HG02610 (cell line): ENCODE measurements around the gene MAP3K13.
"Not testable (repeated sequence)": the region's sequence is repeated elsewhere in the genome, so short reads cannot be mapped to it uniquely, and the experiment has no call there.

Source experiments
- ATAC-seq: cut with Tn5 transposase; IDR thresholded peaks from one replicate; pipeline ENCODE4 v1.9.1; 2021; ENCODE audit warnings: mild to moderate bottlenecking, moderate library complexity; ENCODE audit not compliant: unreplicated experiment

MAP3K13 gene

DNA sequence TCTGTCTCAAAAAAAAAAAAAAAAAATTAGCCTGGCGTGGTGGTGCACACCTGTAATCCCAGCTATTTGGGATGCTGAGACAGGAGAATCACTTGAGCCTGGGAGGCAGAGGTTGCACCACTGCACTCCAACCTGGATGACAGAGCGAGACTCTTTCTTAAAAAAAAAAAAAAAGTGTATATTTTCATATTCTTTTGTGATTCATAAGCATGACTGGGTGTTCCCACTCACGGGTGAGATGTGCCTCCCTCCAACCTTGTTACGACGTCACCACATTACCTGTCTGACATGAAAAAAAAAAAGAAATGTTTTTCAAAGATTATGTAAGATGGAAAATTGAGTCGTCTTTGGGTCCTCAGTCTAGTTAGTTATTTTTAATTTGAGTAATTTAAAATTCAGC, 79.1 kb downstream of the MAP3K13 start:
- no peak for ATAC-seq

DNA sequence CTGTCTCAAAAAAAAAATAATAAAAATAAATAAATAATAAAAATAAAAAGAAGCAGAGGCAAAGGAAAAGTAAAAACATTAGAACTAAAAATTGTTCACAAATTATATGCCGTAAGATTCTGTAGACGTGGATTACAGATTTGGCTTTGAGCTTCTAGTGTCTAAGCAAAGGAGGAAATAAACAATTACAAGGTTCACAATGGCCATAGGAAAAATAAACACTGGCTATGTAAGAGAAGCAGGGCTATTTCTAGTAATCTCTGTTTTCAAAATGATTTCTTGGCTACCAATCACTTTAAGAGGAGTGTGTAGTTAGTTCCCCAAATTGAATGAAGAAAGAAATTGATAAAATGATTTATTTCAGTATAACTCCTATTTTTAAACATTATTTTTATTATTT, 81.4 kb downstream of the MAP3K13 start:
- no peak for ATAC-seq

DNA sequence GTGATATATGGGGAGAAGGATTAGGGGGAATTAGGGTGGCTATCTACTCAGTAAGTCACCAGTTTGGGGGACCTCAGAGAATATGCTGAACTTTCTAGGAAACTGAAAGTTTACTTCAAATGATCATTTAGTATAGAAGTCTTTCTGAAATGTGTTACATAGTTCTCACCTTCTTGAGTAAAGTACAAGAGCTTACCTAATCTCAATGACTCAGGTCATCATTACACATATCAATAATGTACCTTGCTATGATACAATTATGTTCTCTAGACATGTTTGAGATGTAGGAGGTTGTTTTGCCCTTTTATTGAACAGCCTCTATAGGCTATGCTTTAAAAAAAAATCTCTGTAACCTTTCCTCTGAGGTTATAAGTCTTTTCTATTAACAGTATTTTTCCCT, 85.2 kb downstream of the MAP3K13 start:
- ATAC-seq: no peak

DNA sequence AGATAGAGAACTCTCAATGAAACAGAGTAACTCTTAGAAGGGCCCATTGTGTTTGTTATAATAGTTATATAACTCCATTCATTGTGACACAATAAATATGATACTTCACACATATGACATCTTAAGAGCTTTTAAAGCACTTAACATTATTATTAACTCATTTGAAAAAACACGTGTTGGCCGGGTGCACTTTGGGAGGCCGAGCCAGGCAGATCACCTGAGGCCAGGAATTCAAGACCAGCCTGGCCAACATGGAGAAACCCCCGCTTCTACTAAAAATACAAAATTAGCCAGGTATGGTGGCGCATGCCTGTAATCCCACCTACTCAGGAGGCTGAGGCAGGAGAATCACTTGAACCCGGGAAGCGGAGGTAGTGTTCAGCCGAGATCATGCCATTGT, 88.5 kb downstream of the MAP3K13 start:
- not testable (repeated sequence) for ATAC-seq

DNA sequence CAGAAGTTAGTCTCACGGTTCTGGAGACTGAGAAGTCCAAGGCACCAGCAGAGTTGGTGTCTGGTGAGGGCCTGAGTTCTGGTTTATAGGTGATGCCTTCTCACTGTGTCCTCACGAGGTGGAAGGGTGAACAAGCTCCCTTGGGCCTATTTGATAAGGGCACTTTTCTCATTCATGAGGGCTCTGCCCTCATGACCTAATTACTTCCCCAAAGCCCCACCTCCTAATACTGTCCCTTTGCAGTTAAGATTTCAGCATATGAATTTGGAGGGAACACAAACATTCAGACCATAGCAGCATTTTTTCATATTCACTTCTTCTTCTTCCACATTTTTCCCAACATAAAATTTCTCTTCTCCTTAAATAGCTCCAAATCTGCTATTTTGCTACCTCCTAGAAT, 94.4 kb downstream of the MAP3K13 start:
- no peak for ATAC-seq

DNA sequence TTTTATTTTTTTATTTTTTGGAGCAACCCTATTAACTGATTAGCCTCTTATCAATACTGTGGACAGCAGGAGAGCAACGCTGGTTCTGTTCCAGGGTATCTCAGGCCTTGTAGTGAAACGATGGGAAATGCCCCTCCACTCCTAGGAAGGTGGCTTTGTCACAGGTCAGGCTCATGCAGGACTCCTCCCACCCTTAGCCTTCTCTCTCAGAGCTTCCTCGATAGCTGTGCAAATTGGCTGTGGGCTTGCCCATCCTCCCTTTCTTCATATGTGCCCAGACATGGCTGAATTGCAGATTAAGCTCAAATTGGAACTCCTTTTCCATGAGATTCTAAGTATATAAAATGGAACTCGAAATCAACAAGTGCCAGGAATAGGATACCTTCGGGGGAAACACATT, 97.4 kb downstream of the MAP3K13 start:
- no peak for ATAC-seq

DNA sequence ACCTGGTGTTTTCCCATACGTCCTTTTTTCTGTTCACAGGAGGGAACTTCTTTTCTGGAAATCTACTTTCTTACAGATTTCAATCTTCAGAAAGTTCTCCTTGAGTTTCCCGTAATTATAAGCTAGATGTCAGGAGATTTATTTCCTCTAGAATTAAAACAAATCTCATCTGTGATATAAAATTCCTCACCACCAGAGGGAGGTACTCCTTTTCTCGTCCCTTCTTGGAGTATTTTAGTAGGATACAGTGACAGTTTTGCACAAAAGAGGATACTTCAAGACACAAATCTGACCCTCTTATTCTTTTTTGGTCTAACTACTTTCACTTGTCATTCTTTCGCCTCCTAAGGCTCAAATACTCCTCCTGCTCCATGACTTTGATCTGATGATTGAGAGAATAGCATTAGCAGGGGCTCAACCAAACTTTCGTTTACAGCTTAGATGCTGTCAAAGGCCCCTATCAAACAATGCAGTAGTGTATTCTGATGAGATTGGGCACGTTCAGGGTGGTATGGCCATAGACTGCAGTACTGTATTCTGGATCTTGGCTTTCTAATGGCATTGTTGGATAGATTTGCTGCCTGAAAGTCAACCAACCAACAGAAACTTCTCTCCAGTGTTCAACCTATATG, 97.9 kb downstream of the MAP3K13 start:
- ATAC-seq: no peak

DNA sequence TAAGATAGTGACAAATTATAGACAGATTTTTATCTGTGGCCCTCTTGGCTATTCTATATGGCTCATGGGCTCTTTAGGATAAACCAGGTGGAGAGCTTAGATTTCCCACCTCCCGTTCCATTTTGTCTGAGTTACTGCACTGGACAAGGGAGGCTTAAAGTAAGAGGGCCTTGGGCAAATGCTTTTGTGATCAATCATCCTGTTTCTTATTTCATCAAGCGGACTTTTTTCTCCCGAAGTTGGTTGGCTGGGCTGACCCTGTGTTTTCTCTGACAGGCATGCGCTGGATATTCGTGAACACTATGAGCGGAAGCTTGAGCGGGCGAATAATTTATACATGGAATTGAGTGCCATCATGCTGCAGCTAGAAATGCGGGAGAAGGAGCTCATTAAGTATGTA, 102.5 kb downstream of the MAP3K13 start:
- no peak for ATAC-seq

DNA sequence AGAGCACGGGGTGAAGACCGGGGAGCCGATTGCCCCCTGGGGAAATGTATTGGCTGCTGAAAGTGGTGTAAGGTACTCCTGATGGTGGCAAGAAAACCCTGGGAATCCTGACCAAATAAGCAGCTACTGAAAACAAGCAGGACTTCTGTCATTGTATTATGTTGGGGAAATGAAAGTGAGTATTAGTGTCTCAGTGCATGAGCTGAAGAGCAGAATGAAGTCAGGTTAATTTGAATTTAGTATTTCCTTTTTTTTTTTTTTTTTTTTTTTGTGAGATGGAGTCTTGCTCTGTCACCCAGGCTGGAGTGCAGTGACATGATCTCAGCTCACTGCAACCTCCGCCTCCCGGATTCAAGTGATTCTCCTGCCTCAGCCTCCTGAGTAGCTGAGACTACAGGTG, 103.2 kb downstream of the MAP3K13 start:
- ATAC-seq: not testable (repeated sequence)

DNA sequence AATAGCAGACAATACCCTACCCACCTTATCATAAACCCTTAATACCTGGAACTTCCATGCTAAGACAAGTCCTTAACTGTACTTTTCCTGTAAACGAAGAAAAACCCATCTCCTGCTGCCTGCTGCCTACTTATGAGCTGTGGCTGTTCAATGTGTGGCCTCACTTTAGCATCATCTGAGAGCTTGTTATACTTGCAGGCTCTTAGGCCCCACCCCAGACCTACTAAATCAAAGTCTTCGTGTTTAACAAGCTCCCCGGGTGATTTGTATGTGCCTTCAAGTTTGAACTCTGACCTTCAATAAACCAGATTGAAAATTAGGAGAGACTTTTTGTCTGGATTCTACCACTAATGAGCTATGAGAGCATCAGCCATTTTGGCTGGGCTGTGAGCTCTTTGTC, 106.6 kb downstream of the MAP3K13 start:
- no peak for ATAC-seq

DNA sequence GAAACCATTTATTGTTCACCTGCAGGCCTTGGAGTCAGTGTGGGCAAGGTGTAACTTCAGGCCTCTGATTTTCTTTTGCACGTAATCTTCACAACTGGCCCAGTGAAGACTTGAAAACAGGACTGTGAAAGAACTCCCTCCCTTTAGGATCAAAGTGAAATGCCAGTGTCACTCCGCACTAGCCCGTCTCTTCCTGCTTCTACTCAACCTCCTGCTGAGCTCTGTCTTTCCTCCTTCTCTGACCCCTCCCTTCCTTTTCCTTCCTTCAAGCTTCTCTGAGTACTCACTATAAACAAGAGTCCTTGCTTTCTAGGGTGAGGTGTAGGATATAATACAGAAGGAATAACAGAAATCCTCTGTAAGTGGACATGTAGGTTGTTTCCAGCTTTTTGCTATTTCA, 107.4 kb downstream of the MAP3K13 start:
- ATAC-seq: no peak

DNA sequence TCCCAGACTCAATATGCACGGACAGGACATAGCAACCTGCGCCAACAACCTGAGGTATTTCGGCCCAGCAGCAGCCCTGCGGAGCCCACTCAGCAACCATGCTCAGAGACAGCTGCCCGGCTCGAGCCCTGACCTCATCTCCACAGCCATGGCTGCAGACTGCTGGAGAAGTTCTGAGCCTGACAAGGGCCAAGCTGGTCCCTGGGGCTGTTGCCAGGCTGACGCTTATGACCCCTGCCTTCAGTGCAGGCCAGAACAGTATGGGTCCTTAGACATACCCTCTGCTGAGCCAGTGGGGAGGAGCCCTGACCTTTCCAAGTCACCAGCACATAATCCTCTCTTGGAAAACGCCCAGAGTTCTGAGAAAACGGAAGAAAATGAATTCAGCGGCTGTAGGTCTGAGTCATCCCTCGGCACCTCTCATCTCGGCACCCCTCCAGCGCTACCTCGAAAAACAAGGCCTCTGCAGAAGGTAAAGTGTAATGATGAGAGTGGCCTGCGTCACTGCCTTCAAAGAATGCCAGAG, 110.4 kb downstream of the MAP3K13 start:
- no peak for ATAC-seq

DNA sequence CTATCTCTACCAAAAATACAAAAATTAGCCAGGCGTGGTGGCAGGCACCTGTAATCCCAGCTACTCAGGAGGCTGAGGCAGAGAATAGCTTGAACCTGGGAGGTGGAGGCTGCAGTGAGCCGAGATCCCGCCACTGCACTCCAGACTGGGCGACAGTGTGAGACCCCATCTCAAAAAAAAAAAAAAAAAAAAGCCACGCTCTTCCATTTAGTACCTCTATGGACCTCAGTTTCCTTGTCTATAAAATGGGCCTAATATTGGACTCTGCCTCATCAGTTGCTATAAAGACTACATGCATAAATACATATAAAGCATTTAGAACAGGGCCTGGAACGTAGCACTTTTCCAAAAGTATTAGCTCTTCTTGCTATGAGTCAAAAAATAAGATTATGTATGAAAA, 112.0 kb downstream of the MAP3K13 start:
- ATAC-seq: not testable (repeated sequence)

DNA sequence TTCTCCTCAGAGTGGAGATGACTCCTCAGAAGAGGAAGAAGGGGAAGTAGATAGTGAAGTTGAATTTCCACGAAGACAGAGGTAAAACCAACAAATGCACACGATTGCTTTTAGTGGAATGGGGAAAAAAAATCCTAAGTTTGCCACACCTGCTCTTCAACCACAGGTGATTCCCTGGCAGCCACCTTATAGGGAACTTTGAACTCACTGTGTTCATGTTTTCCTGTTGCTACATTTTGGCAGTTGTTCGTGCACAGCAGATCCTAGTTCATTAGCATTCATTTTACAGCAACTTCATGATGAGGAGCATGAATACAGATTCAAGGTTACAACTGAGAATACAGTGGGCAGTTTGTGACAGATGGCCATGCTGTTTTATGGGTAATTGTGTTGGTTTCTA, 114.4 kb downstream of the MAP3K13 start:
- no peak for ATAC-seq

DNA sequence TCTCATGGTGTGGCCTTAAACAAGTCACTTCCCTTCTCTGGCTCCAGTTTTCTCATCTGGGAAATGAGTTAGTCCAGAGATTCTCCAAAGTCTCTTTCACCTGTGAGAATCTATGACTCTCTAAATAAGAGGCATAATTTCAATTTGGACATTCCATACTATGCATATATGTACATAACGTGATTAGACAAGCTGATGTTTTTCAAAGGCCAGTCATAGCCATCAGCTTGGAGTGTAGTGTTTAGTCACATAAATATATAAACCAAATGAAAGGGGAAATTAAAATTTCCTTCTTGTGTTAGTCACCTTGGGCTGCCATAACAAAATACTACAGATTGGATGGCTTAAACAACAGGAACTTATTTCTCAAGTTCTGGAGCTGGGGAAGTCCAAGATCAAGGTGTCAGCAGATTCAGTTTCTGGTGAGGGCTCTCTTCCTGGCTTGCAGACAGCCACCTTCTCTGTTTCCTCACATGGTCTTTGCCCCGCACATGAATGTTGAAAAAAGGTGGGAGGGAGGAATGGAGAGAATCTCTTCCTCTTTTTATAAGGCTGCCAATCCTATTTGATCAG, 116.5 kb downstream of the MAP3K13 start:
- no peak for ATAC-seq

DNA sequence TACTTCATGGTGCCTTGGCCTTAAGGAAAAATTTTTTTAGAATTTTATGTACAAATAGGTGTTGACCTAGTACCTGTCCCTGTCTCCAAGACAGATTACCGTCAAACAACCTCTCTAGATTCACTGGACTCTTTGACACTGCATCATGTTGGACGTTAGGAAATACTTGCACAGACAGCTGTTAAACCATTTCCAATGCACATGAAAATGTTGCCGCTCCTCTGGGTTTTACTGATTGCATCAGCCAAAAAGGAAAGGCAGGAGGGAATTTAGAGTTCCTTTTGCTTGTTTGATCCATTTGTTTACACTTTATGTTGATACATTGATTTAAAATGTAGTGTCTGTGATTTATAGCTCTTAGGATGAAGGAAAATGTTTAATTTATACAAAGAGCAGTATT, 121.4 kb downstream of the MAP3K13 start:
- ATAC-seq: no peak

DNA sequence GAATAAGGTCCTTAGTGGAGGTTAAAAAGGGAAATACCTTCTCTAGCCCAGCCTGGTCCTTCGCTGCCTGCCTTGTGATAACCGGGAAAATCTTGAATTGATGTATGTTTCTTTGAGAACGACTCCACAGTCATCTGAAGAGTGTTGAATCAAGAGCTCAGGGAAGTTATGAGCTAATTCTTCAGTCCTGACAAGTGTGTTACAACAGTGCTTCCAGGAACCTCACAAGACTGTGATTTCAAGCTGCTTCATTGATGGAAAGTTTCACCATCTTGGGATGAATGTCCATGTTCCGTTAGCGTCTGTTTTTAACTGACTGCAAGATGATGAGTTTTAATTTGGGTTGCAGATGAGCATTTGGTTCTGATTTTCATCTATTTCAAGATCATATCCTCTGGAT, 123.5 kb downstream of the MAP3K13 start:
- no peak for ATAC-seq

DNA sequence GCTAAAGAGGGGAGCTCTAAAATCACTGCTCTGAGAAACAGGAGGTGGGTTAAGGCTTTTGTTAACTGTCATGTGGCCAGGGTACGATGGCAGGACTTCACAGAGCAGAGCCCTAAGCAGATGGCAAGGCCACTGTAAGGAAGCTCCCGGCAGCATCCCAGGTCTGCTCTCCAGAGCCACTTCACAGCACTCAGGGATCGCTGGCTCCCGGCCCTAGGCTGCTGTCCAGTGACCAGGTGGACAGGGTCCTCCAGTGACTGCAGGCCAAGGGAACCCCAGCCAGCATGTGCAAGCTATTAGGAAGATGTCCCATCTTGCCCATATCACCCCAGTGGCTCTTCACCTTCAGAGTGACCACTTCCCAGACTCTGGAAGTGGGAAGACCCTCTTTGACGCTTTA, 125.5 kb downstream of the MAP3K13 start:
- ATAC-seq: no peak

DNA sequence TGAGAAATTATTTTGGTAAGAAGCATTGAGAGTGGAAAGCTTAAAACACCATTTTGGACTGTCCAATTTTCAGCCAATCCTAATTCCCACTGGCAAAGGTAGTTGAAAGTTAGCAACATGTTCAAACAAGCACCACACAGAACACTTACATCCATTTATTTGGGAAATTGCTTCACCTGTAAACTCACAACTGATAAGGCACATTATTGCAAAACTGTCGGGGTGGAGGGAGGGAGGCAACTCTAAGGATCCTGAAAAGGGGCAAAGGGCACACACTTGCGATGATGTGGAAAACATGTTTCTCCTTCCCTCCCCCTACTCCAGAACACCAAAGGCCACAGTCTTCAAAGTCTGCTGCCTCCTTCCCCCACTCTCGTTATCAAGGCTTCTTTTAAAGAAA, 126.5 kb downstream of the MAP3K13 start:
- no peak for ATAC-seq

DNA sequence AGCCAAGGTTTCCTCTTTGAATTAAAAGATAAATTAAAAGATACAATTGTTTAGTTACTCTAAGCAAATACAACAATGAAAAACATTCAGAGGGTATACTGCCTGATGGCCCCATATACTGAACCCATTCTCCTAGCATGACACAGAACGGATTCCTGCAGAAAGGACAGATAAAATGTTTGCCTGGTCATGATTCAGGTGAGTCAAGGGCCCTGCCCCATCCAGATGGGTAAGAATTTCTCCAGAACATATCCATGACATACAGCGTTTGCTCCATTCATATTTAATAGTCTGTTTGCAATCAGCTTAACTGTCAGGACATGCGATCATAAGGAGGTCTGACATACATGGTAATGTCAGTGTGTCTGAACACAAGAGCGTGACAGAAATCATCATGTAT, 127.3 kb downstream of the MAP3K13 start:
- ATAC-seq: no peak

DNA sequence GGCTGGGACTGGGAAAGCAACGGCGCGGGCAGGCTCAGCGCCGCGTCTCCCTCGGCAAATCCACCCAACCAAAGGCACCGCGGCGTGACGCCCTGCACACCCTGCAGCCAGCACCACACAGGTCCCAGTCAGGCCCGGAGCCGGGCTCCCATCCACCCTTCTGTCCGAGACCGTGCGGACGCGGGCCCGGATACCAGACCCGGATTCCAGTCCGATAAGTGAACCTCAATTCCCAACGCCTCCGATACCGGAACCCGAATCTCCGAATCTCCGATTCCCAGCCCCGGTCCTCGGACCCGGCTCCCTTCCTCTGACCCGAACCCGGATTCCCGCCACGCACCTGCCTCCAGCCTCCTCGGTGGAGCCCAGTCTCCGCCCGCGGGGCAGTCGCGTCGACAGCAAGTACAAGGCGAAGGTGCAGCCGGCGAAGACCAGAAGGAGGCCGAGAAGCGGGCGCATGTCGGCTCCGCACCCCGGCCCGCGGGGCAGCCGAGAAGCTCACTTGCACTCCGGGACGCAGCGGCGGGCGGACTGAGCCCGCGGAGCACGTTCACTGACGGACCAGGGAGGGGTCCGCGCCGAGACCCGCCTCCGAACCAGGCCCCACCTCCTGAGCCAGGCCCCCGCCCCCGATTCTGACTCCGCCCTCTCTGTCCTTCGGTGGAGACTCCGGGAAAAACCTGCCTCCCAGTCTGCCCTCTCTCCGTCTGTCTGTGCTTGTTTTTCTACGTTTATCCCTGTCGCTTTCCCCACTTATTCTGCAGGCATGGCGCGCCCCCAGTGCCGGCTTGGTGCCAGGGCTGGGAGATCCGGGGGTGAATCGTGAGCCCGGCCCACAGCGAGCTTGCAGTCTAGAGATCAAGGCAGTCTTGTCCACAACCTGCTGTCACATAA, 135.8 kb downstream of the MAP3K13 start, which contains the start of gene TMEM41A:
Gene TMEM41A, minus strand, starts transcription at position 533 of the 894 bp plus-strand sequence. Its CDS starts 74 bp downstream, at position 459.
- ATAC-seq: peak; percentile 97

DNA sequence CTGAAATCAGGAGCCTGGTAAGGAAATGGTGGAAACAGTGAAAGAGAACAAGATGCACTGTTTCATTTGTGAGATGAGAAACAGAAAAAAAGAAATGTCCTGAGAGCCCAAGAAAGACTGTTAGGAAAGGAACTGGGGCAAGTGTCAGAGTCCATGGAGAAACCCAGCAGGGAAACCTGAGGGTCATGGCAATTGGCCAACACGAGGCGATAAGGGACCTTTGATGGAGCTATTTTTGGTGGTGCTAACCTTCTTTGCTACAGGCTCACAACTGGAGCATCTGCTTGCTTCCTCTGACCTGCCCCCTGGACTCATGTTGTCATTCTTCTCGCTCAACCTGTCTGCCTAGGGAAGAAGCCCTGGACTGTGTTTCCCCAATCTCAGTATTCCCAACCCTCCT, 140.1 kb downstream of the MAP3K13 start:
- ATAC-seq: no peak
